Spleen (tissue), 11 donors: ENCODE data around the gene OR51A2. TPM values are rescaled to one million over a fixed set of nuclear protein-coding genes. Genes with fewer than 3 reads are reported as not detected.

Experiments
- DNase-seq: peaks from one replicate; pipeline ENCODE4 v3.0.0-alpha.2; 2020
- H3K27ac ChIP-seq, 8 donors: fragments of 200-600 bp; sonication (generic) in 7 of 8; 1 replicate in 4 of 8; 2 replicates in 4 of 8; pipeline versions ENCODE4 v1.5.0 to v1.8.0; 2016 to 2021; ENCODE audit warnings: inconsistent platforms in 4 of 8, mild to moderate bottlenecking in 4 of 8, moderate library complexity in 1 of 8
- H3K27me3 ChIP-seq, 7 donors: fragments of 200-600 bp; sonication (generic) in 6 of 7; replicated peaks in 1 of 7; 1 replicate in 4 of 7; 2 replicates in 3 of 7; pipeline versions ENCODE4 v1.5.0 to v1.8.0; 2016 to 2021; ENCODE audit warnings: inconsistent platforms in 3 of 7, mild to moderate bottlenecking in 1 of 7
- H3K36me3 ChIP-seq, 6 donors: fragments of 200-600 bp; sonication (generic) in 5 of 6; 1 replicate in 4 of 6; 2 replicates in 2 of 6; pipeline versions ENCODE4 v1.5.0 to v1.8.0; 2016 to 2021; ENCODE audit warnings: inconsistent platforms in 2 of 6
- H3K4me1 ChIP-seq, 6 donors: fragments of 200-600 bp; sonication (generic) in 5 of 6; 1 replicate in 3 of 6; 2 replicates in 3 of 6; pipeline versions ENCODE4 v1.5.0 to v1.8.0; 2016 to 2021; ENCODE audit warnings: inconsistent platforms in 3 of 6
- H3K4me3 ChIP-seq, 8 donors: fragments of 200-600 bp; sonication (generic) in 7 of 8; 1 replicate in 4 of 8; 2 replicates in 4 of 8; pipeline versions ENCODE4 v1.5.0 to v1.8.0; 2016 to 2021; ENCODE audit warnings: inconsistent platforms in 4 of 8, mild to moderate bottlenecking in 4 of 8, moderate library complexity in 2 of 8
- H3K9me3 ChIP-seq, 8 donors: fragments of 200-600 bp; sonication (generic) in 7 of 8; 1 replicate in 4 of 8; 2 replicates in 4 of 8; pipeline versions ENCODE4 v1.5.0 to v1.8.0; 2016 to 2021; ENCODE audit warnings: inconsistent platforms in 4 of 8
- CTCF ChIP-seq, 11 experiments: fragments of 200-600 bp in 7 of 11; fragments of 450-650 bp in 4 of 11; sonication (generic) in 4 of 11; IDR thresholded peaks in 8 of 11; conservative IDR thresholded peaks in 3 of 11; 1 replicate in 7 of 11; 2 replicates in 4 of 11; pipeline versions ENCODE4 v1.4.0 to v1.8.0; 2016 to 2021; ENCODE audit warnings: antibody characterized with exemption in 11 of 11, inconsistent platforms in 4 of 11, mild to moderate bottlenecking in 1 of 11
- POLR2A ChIP-seq, 3 donors: fragments of 450-650 bp; IDR thresholded peaks; one replicate each; pipeline ENCODE4 v1.5.1; 2017; ENCODE audit warnings: antibody characterized with exemption in 3 of 3, mild to moderate bottlenecking in 1 of 3
- POLR2AphosphoS5 ChIP-seq, 3 donors: sonication (generic); formaldehyde crosslinking; IDR thresholded peaks; one replicate each; pipeline ENCODE4 v1.5.1; 2017; ENCODE audit warnings: antibody characterized with exemption in 3 of 3
- WGBS, 5 donors: extraction: QIAGEN DNeasy Blood & Tissue Kit in 3 of 5; methylation state at CpG; one replicate each; pipeline versions ENCODE4 v1.1.5 to v1.1.7; 2013 to 2018; 5-methylcytosine and 5-hydroxymethylcytosine counted together
- intact Hi-C: fragments of 100-400 bp; cut with DNase I; formaldehyde crosslinking; loops from one replicate; pipeline ENCODE4 v1.15.0; 2023; ENCODE audit warnings: low total_unique reads
- polyA plus RNA-seq, 3 donors: library from polyadenylated mRNA; stranded (reverse); fragments of 200-250 nt; gene quantifications; one replicate each; pipeline ENCODE4 v1.2.1, GENCODE V29; 2013
- total RNA-seq, 7 donors: library from RNA; depleted of rRNA in 3 of 7; stranded (reverse); fragments of >200 nt in 3 of 7; fragmentation: NEBNext Ultra II Directional in 4 of 7; extraction: Animal tissue kit (Norgen Biotek cat#: 25700) in 4 of 7; gene quantifications; one replicate each; pipeline versions ENCODE4 v1.1.0 to v1.2.1, GENCODE V29; 2016 to 2021
- donor health status: healthy with polysubstance abuse.
- donor health status: DM: no; HTN: no; CAD: no; lungs with moderate emphysema.
- donor health status: DM: no; HTN: no; CAD: no.
- donor health status: Bipolar disorder and iron deficiency.
- donor health status: healthy.
- donor health status: DM: no; HTN: no; CAD: no.
- donor health status: DM: yes; HTN: yes; CAD: no.

Gene OR51A2
- total and polyA plus RNA-seq, 10 donors, result not detected

- H3K9me3 ChIP-seq, result no peaks in the 10 kb centered on the region
- TF ChIP-seq POLR2AphosphoS5 (IDR thresholded peaks at IDR 0.05) (no peak), POLR2A (IDR thresholded peaks at IDR 0.05) (no peak), CTCF (IDR thresholded peaks at IDR 0.05 in 8 of 11, conservative IDR thresholded peaks at IDR 0.05 in 3 of 11) (no peak)
- no peaks in the 10 kb centered on the region for H3K27me3 ChIP-seq
- no peaks in the 10 kb centered on the region for H3K36me3 ChIP-seq
- intact Hi-C loops, result no loop called here
- no peaks in the 10 kb centered on the region for H3K4me1 ChIP-seq
- no peak for DNase-seq
- WGBS, 5 donors, result 61 to 87% (median 80%) methylated on average over 1 of the region's 1 CpG
- H3K4me3 ChIP-seq, result no peak overlapping the region
- H3K27ac ChIP-seq, result no peak overlapping the region
Measured at GRCh38 chr11:4921796-4922195, 33.7 kb downstream of the OR51A2 start.

- H3K27ac ChIP-seq, result no peak within 1 kb of the TSS
- DNase-seq, result no peak
- H3K4me1 ChIP-seq, result no peaks in the 10 kb centered on the region
- no peaks in the 10 kb centered on the region for H3K27me3 ChIP-seq
- H3K9me3 ChIP-seq, result no peaks in the 10 kb centered on the region
- 72 to 89% (median 83%) methylated on average over 4 of the region's 4 CpGs for WGBS, 5 donors
- TF ChIP-seq POLR2A (IDR thresholded peaks at IDR 0.05) (no peak), POLR2AphosphoS5 (IDR thresholded peaks at IDR 0.05) (no peak), CTCF (IDR thresholded peaks at IDR 0.05 in 8 of 11, conservative IDR thresholded peaks at IDR 0.05 in 3 of 11) (no peak)
- H3K36me3 ChIP-seq, result no peaks in the 10 kb centered on the region
- H3K4me3 ChIP-seq, result no peak within 1 kb of the TSS
- intact Hi-C loops, result no loop called here
Measured at GRCh38 chr11:4919250-4919649, 36.3 kb downstream of the OR51A2 start, which contains the start of gene OR51G2. Gene OR51G2, minus strand, starts transcription at chr11:4919350. Its CDS starts 3,687 bp downstream, at chr11:4915663.

GRCh38 chr11:4916581-4916980 is 38.9 kb downstream of the OR51A2 start:
- H3K9me3 ChIP-seq, result no peaks in the 10 kb centered on the region
- no peak overlapping the region for H3K27ac ChIP-seq
- intact Hi-C loops, result no loop called here
- H3K4me1 ChIP-seq, result no peaks in the 10 kb centered on the region
- TF ChIP-seq POLR2A (IDR thresholded peaks at IDR 0.05) (no peak), CTCF (IDR thresholded peaks at IDR 0.05 in 8 of 11, conservative IDR thresholded peaks at IDR 0.05 in 3 of 11) (no peak), POLR2AphosphoS5 (IDR thresholded peaks at IDR 0.05) (no peak)
- H3K4me3 ChIP-seq, result no peak overlapping the region
- no peaks in the 10 kb centered on the region for H3K36me3 ChIP-seq
- H3K27me3 ChIP-seq, result no peaks in the 10 kb centered on the region
- no peak for DNase-seq

Other genes with a start within 250 kb of the OR51A2 start
- gene OR51F1, start 185.8 kb downstream of the OR51A2 start, total RNA-seq, result not detected
- not detected for gene OR51F1, start 185.8 kb downstream of the OR51A2 start, polyA plus RNA-seq
- gene OR52R1, start 151.3 kb downstream of the OR51A2 start, total RNA-seq, result not detected
- gene OR52R1, start 151.3 kb downstream of the OR51A2 start, polyA plus RNA-seq, result not detected
- gene OR51F2, start 134.4 kb downstream of the OR51A2 start, total RNA-seq, result not detected
- gene OR51F2, start 134.4 kb downstream of the OR51A2 start, polyA plus RNA-seq, result not detected
- gene OR51S1, start 106.5 kb downstream of the OR51A2 start, total RNA-seq, result not detected
- gene OR51S1, start 106.5 kb downstream of the OR51A2 start, polyA plus RNA-seq, result not detected
- gene OR51T1, start 73.8 kb downstream of the OR51A2 start, total RNA-seq, result not detected
- not detected for gene OR51T1, start 73.8 kb downstream of the OR51A2 start, polyA plus RNA-seq
- gene OR51A7, start 51.9 kb downstream of the OR51A2 start, total RNA-seq, result not detected
- not detected for gene OR51A7, start 51.9 kb downstream of the OR51A2 start, polyA plus RNA-seq
- gene OR51G2, start 36.4 kb downstream of the OR51A2 start, total RNA-seq, result not detected
- not detected for gene OR51G2, start 36.4 kb downstream of the OR51A2 start, polyA plus RNA-seq
- gene OR51G1, start 31.4 kb downstream of the OR51A2 start, total RNA-seq, result not detected
- gene OR51G1, start 31.4 kb downstream of the OR51A2 start, polyA plus RNA-seq, result not detected
- not detected for gene OR51A4, start 8.1 kb downstream of the OR51A2 start, total RNA-seq
- not detected for gene OR51A4, start 8.1 kb downstream of the OR51A2 start, polyA plus RNA-seq
- not detected for gene OR51L1, start 39.1 kb upstream of the OR51A2 start, total RNA-seq
- gene OR51L1, start 39.1 kb upstream of the OR51A2 start, polyA plus RNA-seq, result not detected
- gene OR52J3, start 90.8 kb upstream of the OR51A2 start, total RNA-seq, result not detected
- not detected for gene OR52J3, start 90.8 kb upstream of the OR51A2 start, polyA plus RNA-seq
- not detected for gene OR52E2, start 103.9 kb upstream of the OR51A2 start, total RNA-seq
- gene OR52E2, start 103.9 kb upstream of the OR51A2 start, polyA plus RNA-seq, result not detected
- not detected for gene OR52E1, start 113.9 kb upstream of the OR51A2 start, total RNA-seq
- not detected for gene OR52E1, start 113.9 kb upstream of the OR51A2 start, polyA plus RNA-seq
- gene OR52A5, start 182.6 kb upstream of the OR51A2 start, total RNA-seq, result not detected
- gene OR52A5, start 182.6 kb upstream of the OR51A2 start, polyA plus RNA-seq, result not detected
- not detected for gene OR52A1, start 199.0 kb upstream of the OR51A2 start, total RNA-seq
- not detected for gene OR52A1, start 199.0 kb upstream of the OR51A2 start, polyA plus RNA-seq
- not detected for gene OR51V1, start 245.0 kb upstream of the OR51A2 start, total RNA-seq
- gene OR51V1, start 245.0 kb upstream of the OR51A2 start, polyA plus RNA-seq, result not detected